NCI-H2081 treated with DMSO at 0.1 percent for 48 hours (cell line): Measurements from ENCODE around the gene PLCB1.
"Not testable (repeated sequence)": the region's sequence is repeated elsewhere in the genome, so short reads cannot be mapped to it uniquely, and the experiment has no call there.

Experiments
- DNase-seq: peaks from one replicate; lab custom pipeline; 2025; lab: John Stamatoyannopoulos, UW

PLCB1 gene

DNA sequence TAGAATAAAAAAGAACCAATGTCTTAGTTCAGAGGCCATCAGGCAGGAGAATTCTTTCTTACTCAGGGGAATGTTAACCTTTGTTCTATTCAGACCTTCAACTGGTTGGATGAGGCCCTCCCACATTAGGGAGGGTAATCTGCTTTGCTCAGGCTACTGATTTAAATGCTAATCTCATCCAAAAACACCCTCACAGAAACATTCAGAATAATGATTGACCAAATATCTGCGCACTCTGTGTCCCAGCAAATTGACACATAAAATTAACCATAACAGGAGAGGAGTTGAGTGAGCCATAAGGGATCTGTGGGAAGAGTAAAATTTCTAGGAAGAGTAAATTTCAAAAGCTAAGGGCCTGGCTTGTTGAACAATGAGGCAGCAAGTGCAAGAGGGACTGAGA, 702.8 kb downstream of the PLCB1 start:
- DNase-seq: no peak

- DNase-seq: no peak
These were observed 705.3 kb downstream of the PLCB1 start for GRCh38 chr20:8837396-8837795.

DNA sequence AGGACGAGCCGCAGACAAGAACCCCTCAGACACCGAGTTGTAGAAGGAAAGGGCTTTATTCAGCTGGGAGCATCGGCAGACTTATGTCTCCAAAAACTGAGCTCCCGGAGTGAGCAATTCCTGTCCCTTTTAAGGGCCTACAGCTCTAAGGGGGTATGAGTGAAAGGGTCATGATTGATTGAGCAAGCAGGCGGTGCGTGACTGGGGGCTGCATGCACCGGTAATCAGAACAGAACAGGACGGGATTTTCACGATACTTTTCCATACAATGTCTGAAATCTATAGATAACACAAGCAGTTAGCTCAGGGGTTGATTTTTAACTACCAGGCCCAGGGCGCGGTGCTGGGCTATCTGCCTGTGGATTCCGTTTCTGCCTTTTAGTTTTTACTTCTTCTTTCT, 710.5 kb downstream of the PLCB1 start:
- no peak for DNase-seq

DNA sequence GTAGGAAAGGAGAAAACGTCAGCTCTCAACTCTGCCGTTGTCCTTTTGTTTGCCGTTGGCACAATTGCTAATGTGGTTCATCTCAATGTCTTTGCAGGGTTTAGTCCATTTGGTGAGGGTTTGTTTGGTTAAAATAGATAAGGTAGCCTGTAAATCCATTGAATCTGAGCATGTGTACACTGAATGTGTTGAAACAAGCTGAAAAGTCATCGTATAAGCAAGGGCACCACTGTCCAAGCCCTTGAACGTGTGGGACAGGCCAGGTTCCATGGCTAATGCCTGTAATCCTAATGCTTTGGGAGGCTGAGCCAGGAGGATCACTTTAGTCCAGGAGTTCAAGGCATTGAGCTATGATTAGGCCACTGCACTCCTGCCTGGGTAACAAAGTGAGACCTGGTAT, 712.1 kb downstream of the PLCB1 start:
- no peak for DNase-seq

- no peak for DNase-seq
These were observed 717.9 kb downstream of the PLCB1 start for GRCh38 chr20:8849990-8850389.

DNA sequence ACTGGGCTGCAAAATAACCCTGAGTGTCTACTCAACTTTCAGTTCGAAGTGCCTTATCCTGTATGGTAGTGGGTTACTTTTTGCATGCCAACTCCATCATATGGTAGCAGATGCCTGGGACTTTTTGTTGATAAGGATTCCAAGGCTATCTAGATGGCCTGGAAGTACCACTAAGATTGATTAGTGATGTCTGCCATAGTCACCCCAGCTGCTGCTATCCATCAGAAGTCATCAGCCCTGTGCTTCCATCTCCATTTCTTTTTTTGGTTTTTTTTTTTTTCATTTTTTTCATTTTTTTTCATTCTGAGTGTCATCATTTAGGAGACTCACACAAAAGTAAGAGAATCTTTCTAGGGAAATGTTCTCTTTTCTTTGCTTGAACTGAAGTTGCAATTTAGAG, 719.4 kb downstream of the PLCB1 start:
- no peak for DNase-seq

DNA sequence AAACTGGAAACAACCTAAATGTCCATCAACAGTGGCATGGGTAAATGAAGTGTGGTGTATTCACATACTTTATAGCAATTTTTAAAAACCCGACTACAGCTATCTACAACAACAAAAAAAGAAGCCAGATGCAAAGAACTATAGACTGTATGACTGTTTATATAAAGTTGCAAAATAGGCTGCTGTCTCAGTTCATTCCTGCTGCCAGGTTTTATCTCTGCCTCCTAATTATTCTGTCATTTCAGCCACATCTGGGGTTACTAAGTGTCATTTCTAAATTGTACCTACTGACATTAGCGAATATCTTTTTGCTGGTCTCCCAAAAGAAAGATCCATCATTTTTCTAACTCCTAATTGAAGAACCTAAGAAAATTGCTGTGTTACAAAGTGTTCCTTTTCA, 719.9 kb downstream of the PLCB1 start:
- not testable (repeated sequence) for DNase-seq

- DNase-seq: not testable (repeated sequence)
These were observed 721.1 kb downstream of the PLCB1 start for GRCh38 chr20:8853211-8853610.

GRCh38 chr20:8853805-8854338, 721.8 kb downstream of the PLCB1 start:
- peak; percentile 40 for DNase-seq

GRCh38 chr20:8854571-8854970, 722.5 kb downstream of the PLCB1 start:
- DNase-seq: no peak

GRCh38 chr20:8855315-8855714, 723.2 kb downstream of the PLCB1 start:
- DNase-seq: no peak

GRCh38 chr20:8856668-8857067, 724.6 kb downstream of the PLCB1 start:
- DNase-seq: no peak

- no peak for DNase-seq
These were observed 726.2 kb downstream of the PLCB1 start for GRCh38 chr20:8858181-8858787.

DNA sequence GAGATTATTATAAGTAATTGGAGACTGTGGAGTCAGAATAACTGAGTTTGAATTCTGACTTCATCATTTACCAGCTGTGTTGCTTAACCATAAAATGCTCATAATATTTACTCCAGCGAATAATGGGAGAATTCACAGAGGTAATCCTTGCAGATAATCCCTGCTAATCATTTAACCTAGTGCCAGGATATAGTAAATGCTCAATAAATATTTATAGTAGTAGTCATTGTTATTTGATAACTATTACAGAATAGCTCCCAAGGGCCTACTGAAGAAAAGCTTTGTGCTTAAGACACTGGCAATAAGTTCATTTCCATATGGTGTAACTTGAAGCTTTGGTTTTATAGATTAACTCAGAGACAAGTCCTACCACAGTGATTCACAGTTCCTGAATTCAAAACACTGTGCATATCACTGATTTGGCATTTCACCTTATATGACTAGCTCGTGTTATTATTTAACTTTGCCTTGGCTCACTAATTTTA, 728.0 kb downstream of the PLCB1 start:
- no peak for DNase-seq

DNA sequence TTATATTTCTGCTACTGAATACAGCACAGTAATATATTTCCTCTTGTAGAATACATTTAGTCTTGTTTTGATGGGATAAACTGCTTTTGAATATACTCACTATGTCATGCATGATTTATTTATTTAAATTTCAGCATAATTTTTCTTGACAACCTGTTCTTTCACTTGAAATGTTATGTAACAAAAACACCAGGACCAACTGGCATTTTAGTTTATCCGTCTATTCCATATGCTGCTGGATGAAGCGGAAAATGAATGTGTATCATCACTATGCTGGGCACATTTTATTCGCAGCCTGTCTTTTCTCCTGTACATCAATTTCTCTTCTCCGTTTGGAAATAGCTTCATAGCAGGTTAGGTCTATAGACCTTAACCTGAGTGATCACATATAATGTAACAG, 730.0 kb downstream of the PLCB1 start:
- no peak for DNase-seq

GRCh38 chr20:8865636-8866035, 733.6 kb downstream of the PLCB1 start:
- DNase-seq: no peak

GRCh38 chr20:8867038-8867740, 735.1 kb downstream of the PLCB1 start:
- DNase-seq: no peak

- DNase-seq: no peak
These were observed 738.6 kb downstream of the PLCB1 start for GRCh38 chr20:8870652-8871051.

GRCh38 chr20:8874437-8874836, 742.4 kb downstream of the PLCB1 start:
- no peak for DNase-seq

DNA sequence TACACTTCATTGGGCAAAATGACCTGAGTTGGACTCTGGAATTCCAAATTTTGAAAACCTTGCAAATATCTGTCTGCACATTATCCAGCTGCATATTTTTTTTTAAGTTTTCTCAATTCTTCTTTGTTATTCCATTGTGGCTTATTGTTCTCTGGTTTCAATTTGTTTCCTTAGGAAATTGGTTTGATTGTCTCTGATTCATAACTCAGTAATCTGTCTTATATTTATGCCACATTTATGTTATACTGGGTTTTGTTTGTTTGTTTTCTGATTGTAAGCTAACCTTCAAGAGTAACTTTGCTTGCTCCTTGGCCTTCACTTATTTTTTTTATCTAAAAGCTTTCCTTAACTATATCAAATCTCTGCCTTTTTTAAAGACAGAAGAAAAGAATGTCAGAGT, 743.5 kb downstream of the PLCB1 start:
- DNase-seq: no peak

DNA sequence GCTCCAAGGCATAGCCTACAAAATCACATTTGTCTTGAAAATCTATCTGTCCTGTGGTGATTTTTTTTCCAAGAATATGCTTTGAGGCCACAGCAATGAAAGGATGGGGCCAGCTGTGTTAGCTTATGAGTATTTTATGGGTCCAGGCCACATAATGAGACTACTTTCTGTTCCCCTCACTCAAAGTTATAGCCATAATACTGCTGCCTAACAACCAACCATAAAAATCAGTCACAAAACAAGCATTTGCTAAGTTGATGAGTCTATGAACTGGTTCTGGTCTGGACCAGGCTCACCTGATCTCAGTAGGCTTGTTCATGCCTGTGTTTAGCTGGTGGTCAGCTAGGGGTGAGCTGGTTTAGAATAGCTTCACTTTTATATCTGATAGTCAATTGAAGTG, 744.3 kb downstream of the PLCB1 start:
- no peak for DNase-seq

- DNase-seq: no peak
These were observed 745.2 kb downstream of the PLCB1 start for GRCh38 chr20:8877294-8877693.

DNA sequence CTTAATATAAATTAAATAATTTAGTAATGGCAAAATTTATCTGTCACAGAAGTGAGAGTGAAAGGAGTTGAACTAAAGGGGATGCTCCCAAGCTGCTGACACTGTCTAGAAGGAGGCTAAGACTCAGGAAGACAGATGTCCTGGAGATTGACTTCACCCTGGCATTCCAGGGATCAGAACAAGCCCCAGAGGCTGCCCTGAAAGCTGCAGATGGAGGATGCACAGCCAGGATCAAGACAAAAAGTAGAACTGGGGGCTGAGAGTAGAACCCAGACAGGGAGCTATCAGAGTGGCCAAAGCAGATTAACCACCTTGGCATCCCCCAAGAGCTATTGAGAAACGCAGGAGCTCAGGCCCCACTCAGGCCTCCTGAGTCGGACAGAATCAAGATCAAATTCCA, 747.6 kb downstream of the PLCB1 start:
- DNase-seq: no peak
